T follicular helper cell (primary cell): ENCODE measurements around the gene RAI1.
A peak's percentile ranks its signal among the peaks of the same experiment; 100 is the strongest.

Experiments
- DNase-seq: peaks from one replicate; pipeline ENCODE4 v3.0.0-alpha.2; 2020; ENCODE audit warnings: low read depth

RAI1 gene

GRCh38 chr17:17785407-17785806, 104.1 kb downstream of the RAI1 start:
- no peak for DNase-seq

- no peak for DNase-seq
Measured at GRCh38 chr17:17786998-17787397, 105.7 kb downstream of the RAI1 start.

- DNase-seq, result no peak
Measured at GRCh38 chr17:17787568-17787967, 106.3 kb downstream of the RAI1 start.

GRCh38 chr17:17788967-17789366, 107.7 kb downstream of the RAI1 start:
- DNase-seq, result no peak

DNA sequence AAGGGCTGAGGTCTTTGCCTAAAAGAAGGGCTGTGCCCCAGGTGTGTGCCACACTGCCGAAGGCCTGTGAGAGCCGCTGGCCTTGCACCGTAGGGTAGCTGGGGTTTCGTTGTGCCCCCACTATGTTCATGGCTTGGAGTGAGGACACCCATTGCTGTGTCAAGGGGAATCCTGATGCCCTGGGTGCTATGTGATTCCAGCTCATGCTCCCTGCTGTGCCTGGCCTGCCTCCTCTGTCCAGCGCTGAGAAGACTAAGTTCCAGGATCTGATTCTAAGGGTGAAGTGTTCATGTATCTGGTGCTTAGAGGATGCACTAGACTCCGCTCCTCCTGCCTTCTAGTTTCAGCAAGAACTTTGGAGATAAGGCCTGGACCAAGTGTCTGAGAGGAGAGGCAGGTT, 108.2 kb downstream of the RAI1 start:
- DNase-seq, result no peak

- no peak for DNase-seq
Measured at GRCh38 chr17:17789828-17790636, 108.8 kb downstream of the RAI1 start.

DNA sequence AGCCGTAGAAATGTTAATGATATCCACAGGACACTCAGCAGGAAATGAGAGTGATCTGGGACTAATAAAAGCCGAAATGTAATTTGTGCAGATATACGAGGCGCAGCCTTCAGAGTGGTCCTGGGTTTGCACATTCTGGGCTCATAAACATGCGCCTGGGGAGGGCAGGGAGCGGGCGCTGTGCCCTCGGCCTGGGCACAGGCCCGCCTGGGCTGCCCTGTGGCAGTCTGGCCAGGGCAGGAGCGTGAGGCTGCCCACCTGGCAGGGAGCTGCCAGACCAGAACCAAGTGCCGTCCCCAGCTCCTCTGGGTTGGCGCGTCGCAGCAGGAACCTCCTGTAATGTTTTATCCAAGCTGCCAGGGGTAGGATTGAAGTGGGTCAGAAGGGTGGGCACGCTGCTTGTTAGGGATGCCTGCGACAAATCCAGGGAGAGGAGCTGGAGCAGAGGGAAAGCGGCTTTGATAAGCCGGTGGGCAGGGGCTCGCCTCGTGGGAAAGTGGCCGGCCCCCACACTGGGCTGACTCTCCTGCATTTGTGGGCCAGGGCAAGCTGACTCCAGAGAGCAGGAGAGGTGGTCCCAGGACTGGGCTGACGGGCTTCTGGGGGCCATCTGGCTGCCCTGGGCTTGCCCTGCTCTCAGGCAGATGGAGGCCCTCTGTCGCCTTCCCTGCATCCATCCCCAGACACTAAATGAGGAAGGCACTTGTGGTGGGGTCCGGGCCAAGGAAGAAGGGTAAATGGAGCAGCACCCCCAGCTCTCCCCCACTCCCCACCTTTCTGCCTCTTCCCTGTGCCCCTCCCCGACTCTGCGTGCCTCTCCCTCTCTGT, 109.6 kb downstream of the RAI1 start:
- no peak for DNase-seq

GRCh38 chr17:17792037-17792550, 110.8 kb downstream of the RAI1 start:
- DNase-seq, result no peak

- DNase-seq, result peak; percentile 25
Measured at GRCh38 chr17:17792551-17793377, 111.5 kb downstream of the RAI1 start.

DNA sequence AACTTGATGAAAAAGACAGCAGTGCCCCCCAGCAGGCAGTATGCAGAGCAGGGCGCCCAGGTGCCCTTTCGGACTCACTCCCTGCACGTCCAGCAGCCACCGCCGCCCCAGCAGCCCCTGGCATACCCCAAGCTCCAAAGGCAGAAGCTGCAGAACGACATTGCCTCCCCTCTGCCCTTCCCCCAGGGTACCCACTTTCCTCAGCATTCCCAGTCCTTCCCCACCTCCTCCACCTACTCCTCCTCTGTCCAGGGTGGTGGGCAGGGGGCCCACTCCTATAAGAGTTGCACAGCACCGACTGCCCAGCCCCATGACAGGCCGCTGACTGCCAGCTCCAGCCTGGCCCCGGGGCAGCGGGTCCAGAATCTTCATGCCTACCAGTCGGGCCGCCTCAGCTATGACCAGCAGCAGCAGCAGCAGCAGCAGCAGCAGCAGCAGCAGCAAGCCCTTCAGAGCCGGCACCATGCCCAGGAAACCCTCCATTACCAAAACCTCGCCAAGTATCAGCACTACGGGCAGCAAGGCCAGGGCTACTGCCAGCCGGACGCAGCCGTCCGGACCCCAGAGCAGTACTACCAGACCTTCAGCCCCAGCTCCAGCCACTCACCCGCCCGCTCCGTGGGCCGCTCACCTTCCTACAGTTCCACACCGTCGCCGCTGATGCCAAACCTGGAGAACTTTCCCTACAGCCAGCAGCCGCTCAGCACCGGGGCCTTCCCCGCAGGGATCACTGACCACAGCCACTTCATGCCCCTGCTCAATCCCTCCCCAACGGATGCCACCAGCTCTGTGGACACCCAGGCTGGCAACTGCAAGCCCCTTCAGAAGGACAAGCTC, 112.3 kb downstream of the RAI1 start:
- DNase-seq, result no peak

GRCh38 chr17:17794382-17794781, 113.1 kb downstream of the RAI1 start:
- DNase-seq, result no peak

GRCh38 chr17:17795296-17795695, 114.0 kb downstream of the RAI1 start:
- no peak for DNase-seq

- DNase-seq, result no peak
Measured at GRCh38 chr17:17795946-17796786, 114.9 kb downstream of the RAI1 start.

GRCh38 chr17:17796787-17797061, 115.5 kb downstream of the RAI1 start:
- no peak for DNase-seq

- DNase-seq, result no peak
Measured at GRCh38 chr17:17797119-17797809, 116.0 kb downstream of the RAI1 start.

GRCh38 chr17:17798010-17798556, 116.8 kb downstream of the RAI1 start:
- no peak for DNase-seq

- no peak for DNase-seq
Measured at GRCh38 chr17:17798573-17799255, 117.5 kb downstream of the RAI1 start.

DNA sequence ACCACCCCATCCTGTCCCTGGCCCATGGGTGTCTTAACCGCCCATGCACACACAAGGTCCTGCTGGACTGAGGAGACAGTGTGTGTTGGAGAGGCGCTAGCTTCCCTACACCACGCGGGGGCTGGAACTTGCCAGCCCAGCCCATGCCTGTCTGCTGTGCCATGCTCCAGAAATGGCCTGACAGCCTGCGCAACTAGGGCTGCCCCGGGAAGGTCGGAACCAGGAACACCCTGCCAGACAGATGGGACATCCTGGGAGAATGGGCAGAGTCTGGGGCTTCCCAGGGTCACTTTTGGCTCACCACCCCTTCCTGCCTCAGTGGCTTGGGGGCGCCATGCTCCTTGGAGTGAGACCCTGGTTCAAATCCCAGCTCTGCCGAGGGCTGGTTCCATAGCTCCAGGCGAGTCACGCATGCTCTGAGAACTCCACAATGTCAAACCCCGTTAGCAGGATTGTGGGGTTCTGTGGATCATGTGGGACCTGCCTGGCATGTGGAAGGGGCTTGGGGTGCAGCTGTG, 119.3 kb downstream of the RAI1 start:
- no peak for DNase-seq
